K562 (cell line): ENCODE measurements around the gene HSFX3. TPM values are rescaled to one million over a fixed set of nuclear protein-coding genes. Genes with fewer than 3 reads are reported as not detected.

Experiments
- ARHGAP35 ChIP-seq: fragments of 450-650 bp; IDR thresholded peaks from 2 replicates; pipeline ENCODE4 v1.6.1; 2018; ENCODE audit not compliant: partially characterized antibody
- ARID2 ChIP-seq: fragments of 450-650 bp; IDR thresholded peaks from 2 replicates; pipeline ENCODE4 v1.6.1; 2017; ENCODE audit warnings: antibody characterized with exemption, mild to moderate bottlenecking
- EP300 ChIP-seq: IDR thresholded peaks from 2 replicates; pipeline ENCODE4 v1.6.1; 2012; ENCODE audit warnings: low read length, improper control_type of control experiment
- GABPA ChIP-seq: fragments of 200-800 bp; sonication (Bioruptor generic); conservative IDR thresholded peaks from 2 replicates; pipeline ENCODE4 v1.6.1; 2016; ENCODE audit warnings: low read depth, missing genetic modification characterization, missing compliant biosample characterization
- HDAC1 ChIP-seq, 2 experiments: fragments of 450-650 bp; IDR thresholded peaks; 2 replicates each; pipeline ENCODE4 v1.6.1; 2016 to 2017; ENCODE audit warnings: inconsistent platforms in 1 of 2, mild to moderate bottlenecking in 1 of 2, moderate library complexity in 1 of 2
- MAFG ChIP-seq: fragments of 450-650 bp; conservative IDR thresholded peaks from 2 replicates; pipeline ENCODE4 v1.6.1; 2016; ENCODE audit warnings: missing genetic modification characterization, missing compliant biosample characterization
- MEIS2 ChIP-seq: fragments of 450-650 bp; IDR thresholded peaks from 2 replicates; pipeline ENCODE4 v1.6.1; 2014; ENCODE audit warnings: mild to moderate bottlenecking; ENCODE audit not compliant: partially characterized antibody
- NCOA2 ChIP-seq, 2 experiments: fragments of 450-650 bp; IDR thresholded peaks; 2 replicates each; pipeline ENCODE4 v1.6.1; 2018; ENCODE audit warnings: mild to moderate bottlenecking in 2 of 2, moderate library complexity in 1 of 2; ENCODE audit not compliant: partially characterized antibody in 2 of 2
- NFXL1 ChIP-seq: fragments of 450-650 bp; formaldehyde crosslinking; IDR thresholded peaks from 2 replicates; pipeline ENCODE4 v1.4.0; 2021; ENCODE audit warnings: mild to moderate bottlenecking
- OTX1 ChIP-seq: fragments of 450-650 bp; formaldehyde crosslinking; IDR thresholded peaks from 2 replicates; pipeline ENCODE4 v1.4.0; 2022; ENCODE audit warnings: mild to moderate bottlenecking
- PCBP2 ChIP-seq: fragments of 200-400 bp; formaldehyde crosslinking; IDR thresholded peaks from 2 replicates; pipeline ENCODE4 v1.6.1; 2018; ENCODE audit warnings: low read length, low read depth, mild to moderate bottlenecking, moderate library complexity; ENCODE audit not compliant: poor library complexity, severe bottlenecking
- RUNX1 ChIP-seq: sonication (generic); IDR thresholded peaks from 2 replicates; pipeline ENCODE4 v1.6.1; 2016; ENCODE audit warnings: antibody characterized with exemption, low read depth
- SIX5 ChIP-seq, 2 experiments: IDR thresholded peaks; 2 replicates each; pipeline ENCODE4 v1.6.1; 2011; ENCODE audit warnings: low read length in 2 of 2, borderline replicate concordance in 1 of 2, low read depth in 1 of 2, mild to moderate bottlenecking in 1 of 2, moderate library complexity in 1 of 2; ENCODE audit not compliant: insufficient read depth in 1 of 2
- SMAD4 ChIP-seq: fragments of 250-450 bp; sonication (Bioruptor Pico); conservative IDR thresholded peaks from 2 replicates; pipeline ENCODE4 v1.8.0; 2021; ENCODE audit warnings: inconsistent platforms, mild to moderate bottlenecking, moderate library complexity
- SMARCA5 ChIP-seq: fragments of 450-650 bp; IDR thresholded peaks from 2 replicates; pipeline ENCODE4 v1.6.1; 2016
- SPI1 ChIP-seq: IDR thresholded peaks from 2 replicates; pipeline ENCODE4 v1.6.1; 2011; ENCODE audit warnings: low read depth, low read length, control low read depth, borderline replicate concordance
- SRSF1 ChIP-seq: fragments of 200-400 bp; formaldehyde crosslinking; IDR thresholded peaks from 2 replicates; pipeline ENCODE4 v1.6.1; 2017; ENCODE audit warnings: mild to moderate bottlenecking, low read depth, low read length, moderate library complexity
- ZFP30 ChIP-seq: fragments of 250-450 bp; sonication (Bioruptor Pico); IDR thresholded peaks from 2 replicates; pipeline ENCODE4 v1.8.0; 2022; ENCODE audit warnings: moderate library complexity, mild to moderate bottlenecking, inconsistent platforms, borderline replicate concordance
- ZNF507 ChIP-seq: conservative IDR thresholded peaks from 2 replicates; pipeline ENCODE4 v1.6.1; 2017; ENCODE audit warnings: missing genetic modification characterization, missing compliant biosample characterization
- polyA plus RNA-seq, 8 experiments: library from polyadenylated mRNA; depleted of rRNA in 4 of 8; stranded (reverse) in 5 of 8; unstranded in 3 of 8; fragments of >200 nt; fragmentation: Nextera tagmentation in 2 of 8; fragmentation: Illumina TruSeq in 1 of 8; extraction: Ambion mirVana in 2 of 8; extraction: Trizol in 1 of 8; gene quantifications; 2 replicates each; pipeline versions ENCODE4 v1.2.1 to v1.2.3, GENCODE V29; 2011 to 2014; ENCODE audit warnings: inconsistent platforms in 1 of 8, missing spikeins in 1 of 8
- total RNA-seq, 7 experiments: library from RNA; depleted of rRNA in 6 of 7; stranded (reverse); fragments of >200 nt in 6 of 7; fragmentation: Illumina TruSeq in 2 of 7; extraction: Trizol in 2 of 7; gene quantifications; 2 replicates each; pipeline versions ENCODE4 v1.2.1 to v1.2.3, GENCODE V29; 2011 to 2021; ENCODE audit warnings: low replicate concordance in 1 of 7
- TF ChIP-seq, protein P1 (sequence below): fragments of 250-450 bp; sonication (Bioruptor Pico); IDR thresholded peaks from 2 replicates; pipeline ENCODE4 v1.4.0; 2020; ENCODE audit warnings: mild to moderate bottlenecking, moderate library complexity
- TF ChIP-seq, protein P2 (sequence below): fragments of 250-450 bp; sonication (Bioruptor Pico); IDR thresholded peaks from 2 replicates; pipeline ENCODE4 v1.6.1; 2021; ENCODE audit warnings: mild to moderate bottlenecking
- TF ChIP-seq, protein P3 (sequence below): sonication (generic); formaldehyde crosslinking; IDR thresholded peaks from 2 replicates; pipeline ENCODE4 v1.8.1; 2023; ENCODE audit warnings: mild to moderate bottlenecking, missing genetic modification reagents
- TF ChIP-seq, protein P4 (sequence below): fragments of 450-650 bp; formaldehyde crosslinking; IDR thresholded peaks from 2 replicates; pipeline ENCODE4 v1.4.0; 2022; ENCODE audit warnings: missing genetic modification characterization

Gene HSFX3
- total and polyA plus RNA-seq, 9 of the 15 experiments (the other 6 are each of a cell fraction or from before 2014, with no cell fraction given) = 0.08 to 0.10 TPM; not detected in 7

DNA sequence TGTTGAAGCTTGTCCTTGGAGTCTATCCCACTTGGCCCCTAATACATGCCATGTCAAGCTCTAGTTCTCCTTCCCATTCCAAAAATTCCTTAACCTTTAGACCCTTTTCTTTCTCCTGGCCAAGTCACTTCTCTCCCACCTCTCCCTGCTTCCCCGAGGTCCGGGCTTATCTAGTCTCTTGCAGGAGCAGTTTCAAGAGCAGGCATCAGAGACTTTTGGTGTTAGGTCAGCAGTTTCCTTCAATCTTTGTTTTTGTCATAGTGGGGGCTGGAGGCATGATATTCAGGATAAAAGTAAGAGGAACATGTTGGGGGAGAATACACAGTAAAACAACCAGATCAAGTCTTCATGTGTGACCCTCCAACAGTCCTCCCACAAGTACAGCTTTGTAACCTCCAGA is 33.1 kb downstream of the HSFX3 start (continued):
- TF ChIP-seq ARID2 = no peak
- TF ChIP-seq GABPA (tag) = no peak
- TF ChIP-seq NFXL1 = no peak
- TF ChIP-seq SIX5 (IDR thresholded peaks at IDR 0.05; ENCODE audit: borderline replicate concordance in 1 of 2, insufficient read depth in 1 of 2, low read depth in 1 of 2, low read length in 2 of 2) = no peak
- no peak for TF ChIP-seq SRSF1
- TF ChIP-seq PCBP2 = no peak
- TF ChIP-seq SMAD4 (CRISPR knock-in tag) = 0 out of 2 replicates have a peak, but pooled peaks have one; percentile 31
- TF ChIP-seq, protein P1, sequence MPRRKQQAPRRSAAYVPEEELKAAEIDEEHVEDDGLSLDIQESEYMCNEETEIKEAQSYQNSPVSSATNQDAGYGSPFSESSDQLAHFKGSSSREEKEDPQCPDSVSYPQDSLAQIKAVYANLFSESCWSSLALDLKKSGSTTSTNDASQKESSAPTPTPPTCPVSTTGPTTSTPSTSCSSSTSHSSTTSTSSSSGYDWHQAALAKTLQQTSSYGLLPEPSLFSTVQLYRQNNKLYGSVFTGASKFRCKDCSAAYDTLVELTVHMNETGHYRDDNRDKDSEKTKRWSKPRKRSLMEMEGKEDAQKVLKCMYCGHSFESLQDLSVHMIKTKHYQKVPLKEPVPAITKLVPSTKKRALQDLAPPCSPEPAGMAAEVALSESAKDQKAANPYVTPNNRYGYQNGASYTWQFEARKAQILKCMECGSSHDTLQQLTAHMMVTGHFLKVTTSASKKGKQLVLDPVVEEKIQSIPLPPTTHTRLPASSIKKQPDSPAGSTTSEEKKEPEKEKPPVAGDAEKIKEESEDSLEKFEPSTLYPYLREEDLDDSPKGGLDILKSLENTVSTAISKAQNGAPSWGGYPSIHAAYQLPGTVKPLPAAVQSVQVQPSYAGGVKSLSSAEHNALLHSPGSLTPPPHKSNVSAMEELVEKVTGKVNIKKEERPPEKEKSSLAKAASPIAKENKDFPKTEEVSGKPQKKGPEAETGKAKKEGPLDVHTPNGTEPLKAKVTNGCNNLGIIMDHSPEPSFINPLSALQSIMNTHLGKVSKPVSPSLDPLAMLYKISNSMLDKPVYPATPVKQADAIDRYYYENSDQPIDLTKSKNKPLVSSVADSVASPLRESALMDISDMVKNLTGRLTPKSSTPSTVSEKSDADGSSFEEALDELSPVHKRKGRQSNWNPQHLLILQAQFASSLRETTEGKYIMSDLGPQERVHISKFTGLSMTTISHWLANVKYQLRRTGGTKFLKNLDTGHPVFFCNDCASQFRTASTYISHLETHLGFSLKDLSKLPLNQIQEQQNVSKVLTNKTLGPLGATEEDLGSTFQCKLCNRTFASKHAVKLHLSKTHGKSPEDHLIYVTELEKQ = no peak
- TF ChIP-seq SMARCA5 = no peak
- TF ChIP-seq OTX1 = no peak
- TF ChIP-seq ZFP30 (CRISPR knock-in tag) = no peak
- TF ChIP-seq, protein P2, sequence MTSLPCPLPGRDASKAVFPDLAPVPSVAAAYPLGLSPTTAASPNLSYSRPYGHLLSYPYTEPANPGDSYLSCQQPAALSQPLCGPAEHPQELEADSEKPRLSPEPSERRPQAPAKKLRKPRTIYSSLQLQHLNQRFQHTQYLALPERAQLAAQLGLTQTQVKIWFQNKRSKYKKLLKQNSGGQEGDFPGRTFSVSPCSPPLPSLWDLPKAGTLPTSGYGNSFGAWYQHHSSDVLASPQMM (CRISPR knock-in tag) = no peak
- TF ChIP-seq, protein P3, sequence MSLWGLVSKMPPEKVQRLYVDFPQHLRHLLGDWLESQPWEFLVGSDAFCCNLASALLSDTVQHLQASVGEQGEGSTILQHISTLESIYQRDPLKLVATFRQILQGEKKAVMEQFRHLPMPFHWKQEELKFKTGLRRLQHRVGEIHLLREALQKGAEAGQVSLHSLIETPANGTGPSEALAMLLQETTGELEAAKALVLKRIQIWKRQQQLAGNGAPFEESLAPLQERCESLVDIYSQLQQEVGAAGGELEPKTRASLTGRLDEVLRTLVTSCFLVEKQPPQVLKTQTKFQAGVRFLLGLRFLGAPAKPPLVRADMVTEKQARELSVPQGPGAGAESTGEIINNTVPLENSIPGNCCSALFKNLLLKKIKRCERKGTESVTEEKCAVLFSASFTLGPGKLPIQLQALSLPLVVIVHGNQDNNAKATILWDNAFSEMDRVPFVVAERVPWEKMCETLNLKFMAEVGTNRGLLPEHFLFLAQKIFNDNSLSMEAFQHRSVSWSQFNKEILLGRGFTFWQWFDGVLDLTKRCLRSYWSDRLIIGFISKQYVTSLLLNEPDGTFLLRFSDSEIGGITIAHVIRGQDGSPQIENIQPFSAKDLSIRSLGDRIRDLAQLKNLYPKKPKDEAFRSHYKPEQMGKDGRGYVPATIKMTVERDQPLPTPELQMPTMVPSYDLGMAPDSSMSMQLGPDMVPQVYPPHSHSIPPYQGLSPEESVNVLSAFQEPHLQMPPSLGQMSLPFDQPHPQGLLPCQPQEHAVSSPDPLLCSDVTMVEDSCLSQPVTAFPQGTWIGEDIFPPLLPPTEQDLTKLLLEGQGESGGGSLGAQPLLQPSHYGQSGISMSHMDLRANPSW (CRISPR knock-in tag) = no peak
- peak; percentile 46; the same call in 1 of the 2 replicates for TF ChIP-seq MAFG
- no peak for TF ChIP-seq RUNX1
- TF ChIP-seq NCOA2 (IDR thresholded peaks at IDR 0.05; ENCODE audit: partially characterized antibody in 2 of 2) = no peak
- peak; percentile 35; the same call in 1 of the 2 replicates for TF ChIP-seq EP300
- TF ChIP-seq SPI1 = no peak
- TF ChIP-seq, protein P4, sequence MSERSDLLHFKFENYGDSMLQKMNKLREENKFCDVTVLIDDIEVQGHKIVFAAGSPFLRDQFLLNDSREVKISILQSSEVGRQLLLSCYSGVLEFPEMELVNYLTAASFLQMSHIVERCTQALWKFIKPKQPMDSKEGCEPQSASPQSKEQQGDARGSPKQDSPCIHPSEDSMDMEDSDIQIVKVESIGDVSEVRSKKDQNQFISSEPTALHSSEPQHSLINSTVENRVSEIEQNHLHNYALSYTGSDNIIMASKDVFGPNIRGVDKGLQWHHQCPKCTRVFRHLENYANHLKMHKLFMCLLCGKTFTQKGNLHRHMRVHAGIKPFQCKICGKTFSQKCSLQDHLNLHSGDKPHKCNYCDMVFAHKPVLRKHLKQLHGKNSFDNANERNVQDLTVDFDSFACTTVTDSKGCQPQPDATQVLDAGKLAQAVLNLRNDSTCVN = no peak
- no peak for TF ChIP-seq ZNF507 (tag)
- TF ChIP-seq ARHGAP35 = no peak
- TF ChIP-seq MEIS2 = no peak
- no peak; a peak in 1 of 4 replicates for TF ChIP-seq HDAC1 (IDR thresholded peaks at IDR 0.05)
